K562 (cell line): Measurements from ENCODE around the gene KBTBD6. TPM values are rescaled to one million over a fixed set of nuclear protein-coding genes. Genes with fewer than 3 reads are reported as not detected.
A peak's percentile ranks its signal among the peaks of the same experiment; 100 is the strongest.

Source experiments
- ARNT ChIP-seq, 2 experiments: fragments of 450-650 bp; IDR thresholded peaks; 2 replicates each; pipeline ENCODE4 v1.6.1; 2016; ENCODE audit warnings: mild to moderate bottlenecking in 1 of 2
- ATF1 ChIP-seq, 2 experiments: fragments of 450-650 bp in 1 of 2; IDR thresholded peaks; 2 replicates each; pipeline ENCODE4 v1.6.1; 2016; ENCODE audit warnings: missing compliant biosample characterization in 1 of 2, missing genetic modification characterization in 1 of 2
- HEY1 ChIP-seq: fragments of 250-450 bp; sonication (Bioruptor Pico); IDR thresholded peaks from 2 replicates; pipeline ENCODE4 v1.5.0; 2020; ENCODE audit warnings: mild to moderate bottlenecking, moderate library complexity, borderline replicate concordance
- L3MBTL2 ChIP-seq: fragments of 450-650 bp; IDR thresholded peaks from 2 replicates; pipeline ENCODE4 v1.6.1; 2016; ENCODE audit warnings: mild to moderate bottlenecking, moderate library complexity
- MAFG ChIP-seq: fragments of 450-650 bp; conservative IDR thresholded peaks from 2 replicates; pipeline ENCODE4 v1.6.1; 2016; ENCODE audit warnings: missing genetic modification characterization, missing compliant biosample characterization
- MTA3 ChIP-seq: fragments of 450-650 bp; formaldehyde crosslinking; IDR thresholded peaks from 2 replicates; pipeline ENCODE4 v1.6.1; 2017; ENCODE audit warnings: mild to moderate bottlenecking, borderline replicate concordance
- RCOR1 ChIP-seq, 2 experiments: IDR thresholded peaks; 2 replicates each; pipeline ENCODE4 v1.6.1; 2012; ENCODE audit warnings: low read depth in 2 of 2, low read length in 2 of 2, borderline replicate concordance in 1 of 2, improper control_type of control experiment in 1 of 2
- SAFB ChIP-seq: fragments of 200-400 bp; formaldehyde crosslinking; IDR thresholded peaks from 2 replicates; pipeline ENCODE4 v1.6.1; 2017; ENCODE audit warnings: low read depth, low read length, borderline replicate concordance
- SMARCE1 ChIP-seq: fragments of 450-650 bp; IDR thresholded peaks from 2 replicates; pipeline ENCODE4 v1.7.1; 2016; ENCODE audit warnings: mild to moderate bottlenecking
- ZNF121 ChIP-seq: sonication (generic); formaldehyde crosslinking; conservative IDR thresholded peaks from 2 replicates; pipeline ENCODE4 v1.8.0; 2022; ENCODE audit warnings: missing genetic modification reagents
- ZNF143 ChIP-seq: sonication (generic); formaldehyde crosslinking; IDR thresholded peaks from 2 replicates; pipeline ENCODE4 v1.9.0; 2022; ENCODE audit warnings: mild to moderate bottlenecking, missing genetic modification reagents
- polyA plus RNA-seq, 8 experiments: library from polyadenylated mRNA; depleted of rRNA in 4 of 8; stranded (reverse) in 5 of 8; unstranded in 3 of 8; fragments of >200 nt; fragmentation: Nextera tagmentation in 2 of 8; fragmentation: Illumina TruSeq in 1 of 8; extraction: Ambion mirVana in 2 of 8; extraction: Trizol in 1 of 8; gene quantifications; 2 replicates each; pipeline versions ENCODE4 v1.2.1 to v1.2.3, GENCODE V29; 2011 to 2014; ENCODE audit warnings: inconsistent platforms in 1 of 8, missing spikeins in 1 of 8
- total RNA-seq, 7 experiments: library from RNA; depleted of rRNA in 6 of 7; stranded (reverse); fragments of >200 nt in 6 of 7; fragmentation: Illumina TruSeq in 2 of 7; extraction: Trizol in 2 of 7; gene quantifications; 2 replicates each; pipeline versions ENCODE4 v1.2.1 to v1.2.3, GENCODE V29; 2011 to 2021; ENCODE audit warnings: low replicate concordance in 1 of 7
- TF ChIP-seq, protein P1 (sequence below), 2 experiments: IDR thresholded peaks; 2 replicates each; pipeline ENCODE4 v1.6.1; 2011; ENCODE audit warnings: borderline replicate concordance in 1 of 2, control low read depth in 1 of 2, low read depth in 1 of 2, low read length in 1 of 2, mild to moderate bottlenecking in 1 of 2, mixed read lengths in 1 of 2, moderate library complexity in 1 of 2; ENCODE audit not compliant: insufficient read depth in 1 of 2, insufficient read length in 1 of 2, poor library complexity in 1 of 2, severe bottlenecking in 1 of 2; ENCODE audit errors: extremely low read depth in 1 of 2
- TF ChIP-seq, protein P2 (sequence below), 2 experiments: fragments of 450-650 bp; IDR thresholded peaks; 2 replicates each; pipeline ENCODE4 v1.6.1; 2016
- TF ChIP-seq, protein P3 (sequence below), 2 experiments: fragments of 450-650 bp in 1 of 2; sonication (generic) in 1 of 2; formaldehyde crosslinking in 1 of 2; IDR thresholded peaks; 2 replicates each; pipeline versions ENCODE4 v1.7.1 to v1.9.0; 2016 to 2022; ENCODE audit warnings: inconsistent platforms in 1 of 2, mild to moderate bottlenecking in 1 of 2, missing genetic modification reagents in 1 of 2

The KBTBD6 gene
- total and polyA plus RNA-seq, 9 of the 15 experiments (the other 6 are each of a cell fraction or from before 2014, with no cell fraction given) = 1.9 to 4.9 (median 3.2) TPM

DNA sequence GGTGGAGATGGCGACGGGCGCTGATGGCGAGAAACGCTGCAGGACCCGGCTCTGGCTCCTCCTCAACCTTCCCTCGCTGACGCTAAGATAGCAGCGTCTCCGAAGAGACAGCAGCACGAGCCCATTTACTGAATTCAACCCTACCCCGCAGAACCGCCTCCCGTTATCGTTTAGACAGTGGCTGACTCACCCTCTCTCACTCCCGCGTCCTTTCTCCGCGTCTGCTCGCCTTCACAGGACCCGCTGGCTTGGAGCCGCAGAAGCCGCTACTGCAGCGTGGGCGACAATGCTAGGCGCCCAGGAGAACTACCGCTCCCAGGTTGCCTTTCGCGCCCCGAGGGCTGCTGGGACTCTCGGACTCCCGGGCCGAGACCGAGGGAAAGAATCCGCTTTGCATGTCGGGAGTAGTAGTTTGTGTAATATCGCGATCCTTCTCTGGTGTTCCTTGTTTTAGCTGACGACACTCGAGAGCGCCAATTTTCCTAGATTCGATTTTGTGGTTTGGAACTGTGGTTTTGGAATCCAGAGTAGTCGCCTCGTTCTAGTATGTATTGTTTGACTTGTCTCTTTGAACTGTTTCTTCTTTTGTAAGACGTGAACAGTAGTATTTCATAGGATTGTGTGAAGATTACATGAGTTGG, at the start of gene KBTBD6 (continued):
- 0 out of 4 replicates have a peak, but pooled peaks of 1 of the 2 experiments have one; percentile 4 for TF ChIP-seq RCOR1 (IDR thresholded peaks at IDR 0.05; ENCODE audit: borderline replicate concordance in 1 of 2, low read depth in 2 of 2, low read length in 2 of 2)
- TF ChIP-seq, protein P1, sequence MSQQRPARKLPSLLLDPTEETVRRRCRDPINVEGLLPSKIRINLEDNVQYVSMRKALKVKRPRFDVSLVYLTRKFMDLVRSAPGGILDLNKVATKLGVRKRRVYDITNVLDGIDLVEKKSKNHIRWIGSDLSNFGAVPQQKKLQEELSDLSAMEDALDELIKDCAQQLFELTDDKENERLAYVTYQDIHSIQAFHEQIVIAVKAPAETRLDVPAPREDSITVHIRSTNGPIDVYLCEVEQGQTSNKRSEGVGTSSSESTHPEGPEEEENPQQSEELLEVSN (IDR thresholded peaks at IDR 0.05; ENCODE audit: borderline replicate concordance in 1 of 2, extremely low read depth in 1 of 2, insufficient read depth in 1 of 2, insufficient read length in 1 of 2, low read depth in 1 of 2, low read length in 1 of 2, poor library complexity in 1 of 2, severe bottlenecking in 1 of 2) = peak; percentile 44 to 79
- TF ChIP-seq L3MBTL2 = peak; percentile 86
- peak; percentile 35; the same call in 1 of the 2 replicates for TF ChIP-seq ATF1 (CRISPR knock-in tag; IDR thresholded peaks at IDR 0.05)
- peak; percentile 95 for TF ChIP-seq ATF1 (tag; IDR thresholded peaks at IDR 0.05)
- TF ChIP-seq HEY1 (CRISPR knock-in tag) = no peak
- no peak for TF ChIP-seq ZNF121 (CRISPR knock-in tag)
- TF ChIP-seq, protein P2, sequence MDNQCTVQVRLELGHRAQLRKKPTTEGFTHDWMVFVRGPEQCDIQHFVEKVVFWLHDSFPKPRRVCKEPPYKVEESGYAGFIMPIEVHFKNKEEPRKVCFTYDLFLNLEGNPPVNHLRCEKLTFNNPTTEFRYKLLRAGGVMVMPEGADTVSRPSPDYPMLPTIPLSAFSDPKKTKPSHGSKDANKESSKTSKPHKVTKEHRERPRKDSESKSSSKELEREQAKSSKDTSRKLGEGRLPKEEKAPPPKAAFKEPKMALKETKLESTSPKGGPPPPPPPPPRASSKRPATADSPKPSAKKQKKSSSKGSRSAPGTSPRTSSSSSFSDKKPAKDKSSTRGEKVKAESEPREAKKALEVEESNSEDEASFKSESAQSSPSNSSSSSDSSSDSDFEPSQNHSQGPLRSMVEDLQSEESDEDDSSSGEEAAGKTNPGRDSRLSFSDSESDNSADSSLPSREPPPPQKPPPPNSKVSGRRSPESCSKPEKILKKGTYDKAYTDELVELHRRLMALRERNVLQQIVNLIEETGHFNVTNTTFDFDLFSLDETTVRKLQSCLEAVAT (IDR thresholded peaks at IDR 0.05) = peak in 1 of 2 experiments; percentile 94; a peak in 2 of 4 replicates
- TF ChIP-seq ZNF143 (CRISPR knock-in tag) = peak; percentile 97
- TF ChIP-seq MAFG (tag) = 0 out of 2 replicates have a peak, but pooled peaks have one; percentile 25
- no peak for TF ChIP-seq SAFB
- peak; percentile 74 to 78; a peak in 3 of 4 replicates for TF ChIP-seq ARNT (IDR thresholded peaks at IDR 0.05)
- TF ChIP-seq, protein P3, sequence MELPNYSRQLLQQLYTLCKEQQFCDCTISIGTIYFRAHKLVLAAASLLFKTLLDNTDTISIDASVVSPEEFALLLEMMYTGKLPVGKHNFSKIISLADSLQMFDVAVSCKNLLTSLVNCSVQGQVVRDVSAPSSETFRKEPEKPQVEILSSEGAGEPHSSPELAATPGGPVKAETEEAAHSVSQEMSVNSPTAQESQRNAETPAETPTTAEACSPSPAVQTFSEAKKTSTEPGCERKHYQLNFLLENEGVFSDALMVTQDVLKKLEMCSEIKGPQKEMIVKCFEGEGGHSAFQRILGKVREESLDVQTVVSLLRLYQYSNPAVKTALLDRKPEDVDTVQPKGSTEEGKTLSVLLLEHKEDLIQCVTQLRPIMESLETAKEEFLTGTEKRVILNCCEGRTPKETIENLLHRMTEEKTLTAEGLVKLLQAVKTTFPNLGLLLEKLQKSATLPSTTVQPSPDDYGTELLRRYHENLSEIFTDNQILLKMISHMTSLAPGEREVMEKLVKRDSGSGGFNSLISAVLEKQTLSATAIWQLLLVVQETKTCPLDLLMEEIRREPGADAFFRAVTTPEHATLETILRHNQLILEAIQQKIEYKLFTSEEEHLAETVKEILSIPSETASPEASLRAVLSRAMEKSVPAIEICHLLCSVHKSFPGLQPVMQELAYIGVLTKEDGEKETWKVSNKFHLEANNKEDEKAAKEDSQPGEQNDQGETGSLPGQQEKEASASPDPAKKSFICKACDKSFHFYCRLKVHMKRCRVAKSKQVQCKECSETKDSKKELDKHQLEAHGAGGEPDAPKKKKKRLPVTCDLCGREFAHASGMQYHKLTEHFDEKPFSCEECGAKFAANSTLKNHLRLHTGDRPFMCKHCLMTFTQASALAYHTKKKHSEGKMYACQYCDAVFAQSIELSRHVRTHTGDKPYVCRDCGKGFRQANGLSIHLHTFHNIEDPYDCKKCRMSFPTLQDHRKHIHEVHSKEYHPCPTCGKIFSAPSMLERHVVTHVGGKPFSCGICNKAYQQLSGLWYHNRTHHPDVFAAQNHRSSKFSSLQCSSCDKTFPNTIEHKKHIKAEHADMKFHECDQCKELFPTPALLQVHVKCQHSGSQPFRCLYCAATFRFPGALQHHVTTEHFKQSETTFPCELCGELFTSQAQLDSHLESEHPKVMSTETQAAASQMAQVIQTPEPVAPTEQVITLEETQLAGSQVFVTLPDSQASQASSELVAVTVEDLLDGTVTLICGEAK (IDR thresholded peaks at IDR 0.05) = no peak; the same call in 1 of the 2 replicates
- TF ChIP-seq, protein P3 (CRISPR knock-in tag; IDR thresholded peaks at IDR 0.05) = no peak
- TF ChIP-seq MTA3 = peak; percentile 68; the same call in 1 of the 2 replicates
- peak; percentile 66; the same call in 1 of the 2 replicates for TF ChIP-seq SMARCE1
